Left kidney (tissue), 2 donors: ENCODE data around the gene TSPEAR. TPM values are rescaled to one million over a fixed set of nuclear protein-coding genes. Genes with fewer than 3 reads are reported as not detected.
"Not testable (repeated sequence)": the region's sequence is repeated elsewhere in the genome, so short reads cannot be mapped to it uniquely, and the experiment has no call there.

Experiments
- DNase-seq: peaks from one replicate; pipeline ENCODE4 v3.0.0-alpha.2; 2013
- polyA plus RNA-seq: library from polyadenylated mRNA; unstranded; fragments of 120-200 nt; gene quantifications from one replicate; pipeline ENCODE4 v1.2.1, GENCODE V29; 2013; ENCODE audit not compliant: insufficient read length

The TSPEAR gene
- polyA plus RNA-seq, 1 donor, result 0.96 TPM

GRCh38 chr21:44585892-44586291, 125.5 kb downstream of the TSPEAR start:
- no peak for DNase-seq

GRCh38 chr21:44583800-44584147, 127.6 kb downstream of the TSPEAR start:
- no peak for DNase-seq

GRCh38 chr21:44583089-44583799, 128.1 kb downstream of the TSPEAR start:
- peak; percentile 51 for DNase-seq

- DNase-seq, result no peak
Measured at GRCh38 chr21:44582055-44582454, 129.3 kb downstream of the TSPEAR start.

- DNase-seq, result no peak
Measured at GRCh38 chr21:44581158-44581557, 130.2 kb downstream of the TSPEAR start.

GRCh38 chr21:44580231-44580821, 131.0 kb downstream of the TSPEAR start, which contains the start of gene KRTAP10-5:
Gene KRTAP10-5 (minus strand): TSS chr21:44580604. CDS start chr21:44580578, 26 bp downstream.
- DNase-seq, result not testable (repeated sequence)

- no peak for DNase-seq
Measured at GRCh38 chr21:44579833-44580144, 131.6 kb downstream of the TSPEAR start.

- no peak for DNase-seq
Measured at GRCh38 chr21:44579056-44579832, 132.1 kb downstream of the TSPEAR start.

- DNase-seq, result no peak
Measured at GRCh38 chr21:44578371-44579055, 132.9 kb downstream of the TSPEAR start.

- no peak for DNase-seq
Measured at GRCh38 chr21:44576025-44576420, 135.3 kb downstream of the TSPEAR start.

- DNase-seq, result no peak
Measured at GRCh38 chr21:44575307-44576024, 135.9 kb downstream of the TSPEAR start.

- peak; percentile 20 for DNase-seq
Measured at GRCh38 chr21:44574457-44575306, 136.7 kb downstream of the TSPEAR start.

- DNase-seq, result not testable (repeated sequence)
Measured at GRCh38 chr21:44573630-44574456, 137.5 kb downstream of the TSPEAR start, which contains the start of gene KRTAP10-4. Gene KRTAP10-4 (plus strand): TSS chr21:44573729. CDS start chr21:44573759, 30 bp downstream.

GRCh38 chr21:44572959-44573583, 138.3 kb downstream of the TSPEAR start:
- no peak for DNase-seq

- no peak for DNase-seq
Measured at GRCh38 chr21:44571844-44572782, 139.3 kb downstream of the TSPEAR start.

GRCh38 chr21:44571296-44571695, 140.1 kb downstream of the TSPEAR start:
- DNase-seq, result no peak

- DNase-seq, result no peak
Measured at GRCh38 chr21:44569861-44570517, 141.4 kb downstream of the TSPEAR start.
